Mononuclear cell (primary cell): Measurements from ENCODE around the gene MCCD1. TPM values are rescaled to one million over a fixed set of nuclear protein-coding genes. Genes with fewer than 3 reads are reported as not detected.
"Not testable (repeated sequence)": the region's sequence is repeated elsewhere in the genome, so short reads cannot be mapped to it uniquely, and the experiment has no call there.

Experiments
- H3K27me3 ChIP-seq: 2 replicates; pipeline ENCODE4 v1.6.0; 2011; ENCODE audit warnings: low read length, control low read depth; ENCODE audit not compliant: insufficient read depth
- H3K4me1 ChIP-seq: 2 replicates; pipeline ENCODE4 v1.5.1; 2011; ENCODE audit warnings: mild to moderate bottlenecking, low read length, control low read depth; ENCODE audit not compliant: insufficient read depth
- H3K4me3 ChIP-seq: 2 replicates; pipeline ENCODE4 v1.5.1; 2011; ENCODE audit warnings: mild to moderate bottlenecking, low read length, moderate library complexity
- H3K9me3 ChIP-seq: 2 replicates; pipeline ENCODE4 v1.5.1; 2011; ENCODE audit warnings: low read depth, mild to moderate bottlenecking, control low read depth, low read length
- total RNA-seq: library from RNA; depleted of rRNA; stranded (reverse); fragments of >200 nt; gene quantifications from one replicate; pipeline ENCODE4 v1.2.3, GENCODE V29; 2012

MCCD1 gene
- total RNA-seq, 1 donor, result not detected

DNA sequence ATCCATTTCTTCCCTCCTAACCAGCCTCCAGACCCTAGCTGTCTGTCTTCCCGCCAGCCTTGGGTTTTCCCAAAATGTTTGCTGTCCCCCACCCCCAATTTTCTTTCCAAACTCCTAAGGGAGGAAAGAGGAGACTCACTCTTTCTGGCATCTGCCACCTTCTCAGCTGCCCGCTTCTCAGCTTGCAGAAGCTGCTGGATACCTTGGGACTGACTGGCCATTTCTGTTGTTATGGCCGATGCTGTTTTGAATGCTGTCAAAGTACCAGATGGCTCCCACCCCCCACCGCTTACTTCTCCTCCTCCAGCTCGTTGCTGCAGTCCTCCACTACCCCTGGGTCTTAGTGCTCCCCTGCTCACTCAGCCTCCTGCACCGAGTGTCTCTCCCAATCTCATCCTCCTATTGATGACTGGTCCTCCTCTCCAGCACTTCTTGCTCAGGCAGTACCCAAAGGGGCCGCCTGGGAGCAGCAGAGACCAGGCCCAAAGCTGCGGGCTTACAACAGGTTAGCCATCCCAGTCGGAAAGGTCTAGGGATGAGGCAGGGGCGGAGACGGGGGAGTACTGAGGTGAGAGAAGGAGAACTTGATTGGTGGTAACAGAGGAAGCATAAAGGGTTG lies 17.7 kb downstream of the MCCD1 start, which contains the start of gene ATP6V1G2:
Gene ATP6V1G2 (minus strand): TSS at position 270 of the 619 bp plus-strand sequence. CDS start 49 bp downstream, at position 221.
- Histone ChIP-seq H3K27me3 (no peaks in the 10 kb centered on the region), H3K4me3 (peak within 1 kb of the TSS; percentile 36), H3K9me3 (no peaks in the 10 kb centered on the region), H3K4me1 (peaks cover 48% of the 10 kb centered on the region)

DNA sequence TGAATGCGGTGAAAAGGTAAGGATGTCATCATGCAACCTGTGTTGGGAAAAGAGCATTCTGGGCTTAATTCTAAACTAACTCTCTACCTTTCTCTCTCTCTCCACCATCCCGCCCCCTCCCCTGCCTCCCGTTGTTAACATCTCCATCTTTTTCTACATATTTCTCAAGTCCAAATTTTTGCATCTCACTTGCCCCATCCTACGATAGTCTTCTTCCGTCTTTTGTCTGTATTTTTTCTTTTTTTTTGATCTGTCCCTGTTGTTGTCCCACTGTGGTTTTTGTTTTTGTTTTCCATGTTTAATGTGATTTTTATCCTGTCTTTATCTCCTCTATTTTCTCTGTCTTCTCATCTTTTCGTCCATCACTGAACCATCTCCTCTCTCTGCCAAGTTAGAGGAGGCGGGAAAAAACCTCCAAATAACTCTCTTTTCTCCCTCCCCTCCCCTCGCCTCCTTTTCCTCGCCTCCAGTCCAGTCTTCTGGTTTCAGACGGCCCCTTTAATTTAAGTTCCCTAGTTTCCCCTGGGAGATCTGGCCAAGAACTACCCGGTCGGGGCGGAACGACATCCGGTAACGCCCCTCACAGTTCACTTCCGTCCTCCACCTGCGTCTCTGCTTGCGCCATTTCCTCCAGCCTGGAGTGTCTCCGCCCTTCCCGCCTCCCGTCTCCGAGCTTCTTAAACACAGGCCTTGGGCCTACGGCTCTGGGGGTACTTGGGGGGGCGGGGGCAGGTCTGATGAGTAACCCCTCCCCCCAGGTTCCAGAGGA lies 18.4 kb downstream of the MCCD1 start, which contains the start of gene NFKBIL1:
Gene NFKBIL1 (plus strand): TSS at position 651 of the 769 bp plus-strand sequence. CDS start 87 bp downstream, at position 738.
- Histone ChIP-seq H3K9me3 (no peaks in the 10 kb centered on the region), H3K4me1 (peaks cover 55% of the 10 kb centered on the region), H3K4me3 (peak within 1 kb of the TSS; percentile 36), H3K27me3 (no peaks in the 10 kb centered on the region)

DNA sequence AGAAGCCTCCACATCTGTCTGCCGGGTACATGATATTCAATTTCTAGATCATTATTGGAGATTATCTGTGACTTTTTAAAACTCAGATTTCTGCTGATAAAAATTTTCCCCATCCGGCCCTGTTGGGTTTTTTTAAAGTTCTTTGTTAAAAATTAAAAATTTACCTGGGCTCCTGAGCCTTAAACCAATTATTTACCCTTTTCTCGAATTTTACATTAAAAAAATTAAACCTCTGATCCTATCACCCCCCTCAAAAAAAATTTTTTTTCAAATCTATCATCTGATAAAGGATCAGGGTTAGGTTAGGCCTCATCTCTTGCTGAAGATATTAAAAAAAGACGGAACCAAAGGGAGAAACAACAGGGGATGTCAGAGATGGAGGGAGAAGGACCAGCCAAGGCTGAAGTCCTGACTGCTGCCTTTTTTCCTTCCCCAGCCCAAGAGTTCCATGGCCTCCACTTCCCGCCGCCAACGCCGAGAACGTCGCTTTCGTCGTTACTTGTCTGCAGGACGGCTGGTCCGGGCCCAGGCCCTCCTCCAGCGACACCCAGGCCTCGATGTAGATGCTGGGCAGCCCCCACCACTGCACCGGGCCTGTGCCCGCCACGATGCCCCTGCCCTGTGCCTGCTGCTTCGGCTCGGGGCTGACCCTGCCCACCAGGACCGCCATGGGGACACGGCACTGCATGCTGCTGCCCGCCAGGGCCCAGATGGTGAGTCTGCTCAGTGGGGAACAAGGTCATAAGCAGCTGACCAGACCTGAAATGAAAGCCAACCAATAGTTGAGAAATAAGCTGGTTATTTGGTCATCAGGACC lies 19.2 kb downstream of the MCCD1 start:
- no peaks in the 10 kb centered on the region for H3K9me3 ChIP-seq
- no peaks in the 10 kb centered on the region for H3K27me3 ChIP-seq
- H3K4me1 ChIP-seq, result peaks cover 54% of the 10 kb centered on the region
- peak overlapping the region; percentile 36 for H3K4me3 ChIP-seq

DNA sequence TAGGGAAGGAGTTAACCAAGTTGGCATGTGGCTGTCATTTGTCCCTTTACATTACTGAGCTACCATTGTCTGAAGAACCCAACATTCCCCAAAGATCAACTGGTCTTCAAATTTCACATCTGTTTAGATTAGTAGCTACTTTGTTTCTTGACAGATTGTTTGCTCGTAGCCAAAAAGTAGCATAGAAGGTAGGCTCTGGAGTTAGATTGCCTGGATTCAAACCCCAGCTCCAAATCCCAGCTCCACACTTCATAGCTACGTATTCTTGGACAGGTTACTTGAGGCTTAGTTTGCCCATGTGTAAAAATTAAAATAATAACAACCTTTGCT lies 19.7 kb downstream of the MCCD1 start:
- Histone ChIP-seq H3K27me3 (no peaks in the 10 kb centered on the region), H3K9me3 (no peaks in the 10 kb centered on the region), H3K4me1 (peaks cover 56% of the 10 kb centered on the region), H3K4me3 (no peak overlapping the region)

DNA sequence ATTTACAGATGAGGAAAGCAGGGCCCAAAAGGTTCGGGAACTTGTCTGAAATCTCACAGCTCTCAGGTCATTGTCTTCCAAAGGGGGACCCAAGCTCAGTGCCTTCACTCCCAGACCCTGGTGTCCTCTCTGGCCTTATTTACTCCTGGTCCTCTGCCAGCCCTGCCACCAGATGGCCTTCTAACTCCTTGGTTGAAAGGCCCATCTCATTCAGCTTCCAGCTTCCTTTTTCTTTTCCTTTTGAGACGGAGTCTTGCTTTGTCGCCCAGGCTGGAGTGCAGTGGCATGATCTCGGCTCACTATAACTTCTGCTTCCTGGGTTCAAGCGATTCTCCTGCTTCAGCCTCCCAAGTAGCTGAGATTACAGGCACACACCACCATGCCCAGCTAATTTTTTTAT lies 22.6 kb downstream of the MCCD1 start:
- H3K27me3 ChIP-seq, H3K9me3 ChIP-seq, H3K4me3 ChIP-seq: not testable (repeated sequence)
- peaks cover 65% of the 10 kb centered on the region for H3K4me1 ChIP-seq

DNA sequence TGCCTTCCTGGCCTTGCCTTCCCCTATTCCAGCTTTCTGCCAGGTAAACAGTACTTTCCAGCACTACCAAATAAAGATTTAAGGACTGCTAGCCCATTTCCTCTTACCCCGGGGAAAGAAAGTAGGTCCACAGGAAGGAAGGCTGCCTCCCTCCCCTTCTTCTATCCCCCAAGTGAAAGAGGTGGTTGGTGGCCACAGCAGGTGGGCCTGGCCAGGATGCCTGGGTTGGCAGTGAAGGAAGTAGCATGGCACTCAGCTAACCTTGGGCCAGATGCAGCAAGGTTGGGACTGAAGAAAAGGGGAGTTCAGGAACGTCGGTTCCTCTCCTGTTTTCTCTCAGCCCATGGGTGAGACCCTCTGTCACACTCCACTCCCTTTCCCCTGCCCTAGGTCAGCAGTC lies 27.5 kb downstream of the MCCD1 start:
- H3K4me1 ChIP-seq, result peaks cover 80% of the 10 kb centered on the region
- no peak overlapping the region for H3K4me3 ChIP-seq
- H3K27me3 ChIP-seq, result no peaks in the 10 kb centered on the region
- H3K9me3 ChIP-seq, result no peaks in the 10 kb centered on the region

DNA sequence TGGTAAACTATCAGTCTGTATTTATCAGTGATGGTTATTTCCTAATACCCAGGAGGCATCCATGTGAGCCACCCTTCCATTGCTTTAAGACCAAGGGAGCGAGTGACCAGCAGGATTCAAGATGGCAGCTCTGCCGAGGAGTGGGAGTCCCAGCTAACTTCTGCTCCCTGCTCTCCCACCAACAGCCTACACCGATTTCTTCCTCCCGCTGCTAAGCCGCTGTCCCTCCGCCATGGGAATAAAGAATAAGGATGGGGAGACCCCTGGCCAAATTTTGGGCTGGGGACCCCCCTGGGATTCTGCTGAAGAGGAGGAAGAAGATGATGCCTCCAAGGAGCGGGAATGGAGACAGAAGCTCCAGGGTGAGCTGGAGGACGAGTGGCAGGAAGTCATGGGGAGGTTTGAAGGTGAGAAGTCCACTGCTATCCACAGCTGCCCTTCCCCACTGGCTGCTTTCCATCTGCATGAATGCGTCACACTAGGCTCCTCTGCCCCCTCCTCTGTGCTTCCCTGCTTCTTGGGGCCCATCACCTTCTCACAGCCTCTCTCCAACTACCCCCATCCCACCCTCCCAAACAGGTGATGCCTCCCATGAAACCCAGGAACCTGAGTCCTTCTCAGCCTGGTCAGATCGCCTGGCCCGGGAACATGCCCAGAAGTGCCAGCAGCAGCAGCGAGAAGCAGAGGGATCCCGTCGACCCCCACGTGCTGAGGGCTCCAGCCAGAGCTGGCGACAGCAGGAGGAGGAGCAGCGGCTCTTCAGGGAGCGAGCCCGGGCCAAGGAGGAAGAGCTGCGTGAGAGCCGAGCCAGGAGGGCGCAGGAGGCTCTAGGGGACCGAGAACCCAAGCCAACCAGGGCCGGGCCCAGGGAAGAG lies 28.9 kb downstream of the MCCD1 start:
- Histone ChIP-seq H3K4me1 (peaks cover 81% of the 10 kb centered on the region), H3K9me3 (no peaks in the 10 kb centered on the region), H3K4me3 (no peak overlapping the region), H3K27me3 (no peaks in the 10 kb centered on the region)

DNA sequence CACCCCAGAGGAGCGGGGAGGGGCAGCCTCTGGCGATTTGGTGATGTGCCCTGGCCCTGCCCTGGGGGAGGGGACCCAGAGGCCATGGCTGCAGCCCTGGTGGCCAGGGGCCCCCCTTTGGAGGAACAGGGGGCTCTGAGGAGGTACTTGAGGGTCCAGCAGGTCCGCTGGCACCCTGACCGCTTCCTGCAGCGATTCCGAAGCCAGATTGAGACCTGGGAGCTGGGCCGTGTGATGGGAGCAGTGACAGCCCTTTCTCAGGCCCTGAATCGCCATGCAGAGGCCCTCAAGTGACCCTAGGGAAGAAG lies 29.5 kb downstream of the MCCD1 start:
- no peaks in the 10 kb centered on the region for H3K9me3 ChIP-seq
- no peaks in the 10 kb centered on the region for H3K27me3 ChIP-seq
- no peak overlapping the region for H3K4me3 ChIP-seq
- peaks cover 81% of the 10 kb centered on the region for H3K4me1 ChIP-seq

DNA sequence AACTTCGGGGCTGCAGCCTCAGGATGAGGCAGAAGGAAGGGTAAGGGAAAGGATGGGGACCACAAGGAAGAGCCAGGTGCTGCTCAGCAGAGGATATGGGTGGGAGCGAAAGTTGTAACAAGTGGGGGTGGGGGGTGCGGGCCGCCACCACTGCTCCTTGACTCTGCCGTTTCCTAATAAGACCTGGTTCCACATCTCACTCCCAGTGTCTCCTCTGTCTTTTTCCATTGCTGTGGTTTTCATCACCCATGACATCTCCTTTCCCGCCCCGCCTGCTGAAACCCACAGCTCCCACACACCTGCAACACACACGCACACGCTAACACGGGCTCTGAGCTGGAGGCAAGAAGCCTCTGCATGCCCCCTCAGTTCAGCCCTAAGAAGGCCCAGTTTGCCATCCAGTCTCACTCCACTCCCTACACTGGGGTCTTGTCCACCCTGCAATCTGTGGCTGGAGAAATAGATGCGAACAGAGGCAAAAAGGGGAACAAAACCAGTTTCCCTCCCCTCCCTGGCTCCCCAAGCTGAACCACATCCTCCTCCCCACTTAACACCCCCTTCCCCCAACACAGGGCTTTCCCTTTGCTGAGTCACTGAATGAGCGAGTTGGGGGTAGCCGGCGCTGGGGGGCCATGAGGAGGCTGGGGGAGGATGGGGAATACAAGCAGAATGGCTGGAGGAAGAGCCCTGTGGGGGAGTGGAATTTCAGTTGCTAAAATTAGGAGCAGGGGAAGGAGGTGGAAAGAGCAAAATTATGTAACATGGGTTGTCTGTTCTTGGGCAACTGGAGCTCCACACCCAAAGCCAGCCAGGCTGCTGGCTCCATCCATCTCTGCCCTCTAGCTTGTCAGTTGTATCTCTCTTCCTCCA lies 30.1 kb downstream of the MCCD1 start:
- H3K4me1 ChIP-seq, result peaks cover 83% of the 10 kb centered on the region
- H3K4me3 ChIP-seq, result no peak overlapping the region
- H3K27me3 ChIP-seq, result no peaks in the 10 kb centered on the region
- no peaks in the 10 kb centered on the region for H3K9me3 ChIP-seq

DNA sequence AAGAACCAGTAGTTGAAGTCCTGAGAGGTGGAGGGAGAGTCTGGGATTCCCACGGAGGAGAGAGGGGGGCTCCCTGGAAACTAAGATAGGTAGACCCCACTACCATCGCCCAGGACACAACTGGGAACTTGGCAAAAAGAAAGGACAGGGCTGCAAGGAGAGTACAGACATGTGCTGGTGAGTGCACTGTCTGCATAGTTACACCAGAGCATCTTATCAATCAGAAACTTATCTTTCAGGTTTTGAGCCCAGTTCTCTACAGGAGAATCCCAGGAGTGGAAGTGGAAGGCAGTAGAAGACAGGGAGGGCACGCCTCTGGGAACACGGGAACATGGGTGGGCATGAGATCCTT lies 30.8 kb downstream of the MCCD1 start:
- Histone ChIP-seq H3K4me1 (peaks cover 85% of the 10 kb centered on the region), H3K27me3 (no peaks in the 10 kb centered on the region), H3K9me3 (no peaks in the 10 kb centered on the region), H3K4me3 (peak overlapping the region; percentile 3)

DNA sequence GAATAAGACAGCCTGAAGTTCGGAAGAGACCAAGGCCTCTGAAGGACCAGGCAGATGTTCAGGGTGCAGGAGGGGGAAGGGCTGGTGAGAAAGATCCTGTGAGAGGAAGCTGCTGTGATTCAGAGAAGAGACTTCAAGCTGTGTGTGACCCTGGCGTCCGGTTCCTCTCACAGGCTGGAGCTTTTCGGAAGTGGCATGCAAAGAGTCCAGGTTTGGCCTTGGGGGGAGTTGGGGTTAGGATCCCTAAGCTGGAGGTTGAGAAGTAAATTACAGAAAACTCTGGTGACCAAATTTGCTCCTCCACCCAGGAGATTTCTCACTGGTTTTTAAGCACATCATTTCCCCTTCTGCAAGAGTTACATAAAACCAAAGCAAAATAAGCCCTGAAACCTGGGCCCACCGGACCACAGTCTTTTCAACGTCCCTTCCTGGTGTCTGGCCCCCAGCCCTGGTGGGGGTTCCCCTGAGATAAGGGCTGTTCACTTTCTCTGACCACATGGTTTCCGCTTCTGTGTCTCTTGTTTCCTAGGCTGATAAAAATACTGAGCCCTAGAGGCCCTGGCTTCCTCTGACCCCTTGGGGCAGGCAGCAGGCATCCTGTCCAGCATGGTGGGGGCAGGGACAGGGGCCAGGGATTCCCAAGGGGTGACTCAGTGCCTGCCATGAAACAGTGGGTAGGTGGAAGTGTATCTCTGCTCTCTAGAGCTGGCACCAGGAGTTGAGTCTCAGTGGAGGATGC lies 31.4 kb downstream of the MCCD1 start:
- Histone ChIP-seq H3K4me1 (peaks cover 85% of the 10 kb centered on the region), H3K9me3 (no peaks in the 10 kb centered on the region), H3K4me3 (peak overlapping the region; percentile 3), H3K27me3 (no peaks in the 10 kb centered on the region)

DNA sequence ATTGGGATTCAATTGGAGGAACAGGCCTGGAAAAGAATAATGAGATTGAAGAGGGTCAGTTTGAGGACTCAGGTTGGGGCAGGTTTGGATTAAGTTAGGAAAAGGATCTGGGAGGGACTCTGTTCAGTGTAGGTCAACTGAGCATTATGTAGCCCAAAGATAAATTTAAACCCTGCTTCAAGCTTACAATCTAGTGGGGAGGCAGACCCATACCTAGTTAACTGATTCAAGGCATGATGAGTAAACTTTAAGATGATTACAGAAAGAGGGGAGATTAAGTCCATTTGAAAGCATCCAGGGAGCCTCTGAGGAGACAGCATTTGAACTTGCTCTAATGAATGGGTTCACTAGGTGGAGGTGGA lies 31.9 kb downstream of the MCCD1 start:
- no peak overlapping the region for H3K4me3 ChIP-seq
- H3K9me3 ChIP-seq, result no peaks in the 10 kb centered on the region
- no peaks in the 10 kb centered on the region for H3K27me3 ChIP-seq
- H3K4me1 ChIP-seq, result peaks cover 85% of the 10 kb centered on the region

DNA sequence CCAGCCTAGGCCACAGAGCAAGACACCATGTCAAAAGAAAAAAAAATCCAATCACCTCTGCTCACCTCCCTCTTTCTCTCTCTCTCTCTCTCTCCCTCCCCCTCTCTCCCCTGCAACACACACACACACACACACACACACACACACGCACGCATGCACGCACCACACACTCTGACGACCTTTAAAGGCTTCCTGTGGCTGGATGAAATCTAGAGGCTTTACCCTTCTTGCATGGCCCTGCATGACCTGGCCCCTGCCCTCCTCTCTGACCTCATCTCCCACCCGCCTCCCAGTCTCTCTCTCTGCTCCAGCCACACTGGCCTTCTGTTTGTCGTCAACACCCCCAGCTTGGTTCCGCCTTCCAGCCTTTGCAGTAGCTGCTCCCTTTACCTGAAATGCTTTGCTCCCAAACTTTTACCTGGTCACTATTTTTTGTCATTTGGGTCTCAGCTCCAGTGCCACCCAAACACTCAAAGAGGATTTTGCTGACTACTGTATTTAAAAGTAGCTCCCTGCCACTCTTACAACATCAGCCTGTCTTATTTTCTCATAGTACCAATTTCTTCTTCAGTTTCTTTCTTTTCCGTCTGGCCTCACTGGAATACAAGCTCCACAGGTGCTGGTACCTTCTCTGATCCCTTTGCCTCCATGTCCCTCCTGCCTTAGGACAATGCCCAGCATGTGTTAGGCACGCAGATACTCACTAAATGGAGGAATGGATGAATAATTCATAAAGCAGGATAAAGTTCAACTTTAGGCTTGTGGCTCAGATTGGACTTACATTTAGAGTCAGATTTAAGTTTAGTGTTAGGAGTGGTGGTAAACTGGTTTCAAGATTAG lies 39.0 kb downstream of the MCCD1 start:
- no peak overlapping the region for H3K4me3 ChIP-seq

More for the DNA sequence above, 39.0 kb downstream of the MCCD1 start:
- Histone ChIP-seq H3K4me1 (peaks cover 72% of the 10 kb centered on the region), H3K9me3 (no peaks in the 10 kb centered on the region), H3K27me3 (no peaks in the 10 kb centered on the region)
